WTC11 (cell line): Measurements from ENCODE around the gene SCG5. TPM values are rescaled to one million over a fixed set of nuclear protein-coding genes. Genes with fewer than 3 reads are reported as not detected.

ENCODE experiments used
- ATAC-seq: fragments of 200-7000 bp; cut with Tn5 transposase; 2 replicates; pipeline ENCODE4 v1.10.0; 2021; ENCODE audit warnings: mild to moderate bottlenecking, moderate library complexity
- CTCF ChIA-PET: fragments of 300-600 bp; sonication (Branson Sonifier 250); formaldehyde crosslinking; loops from one replicate; lab custom pipeline; 2021; ENCODE audit warnings: antibody characterized with exemption; lab: Charles Lee
- POLR2A ChIA-PET: fragments of 350-600 bp; sonication (Branson Sonifier 250); formaldehyde crosslinking; loops from one replicate; lab custom pipeline; 2021; ENCODE audit warnings: antibody characterized with exemption; lab: Charles Lee
- DNase-seq: peaks from one replicate; pipeline ENCODE4 v3.0.0; 2021; ENCODE audit warnings: low spot score
- H3K27ac Mint-ChIP-seq: 2 replicates; pipeline ENCODE4 v1.8.0; 2021; ENCODE audit warnings: mixed read lengths
- H3K27me3 Mint-ChIP-seq: 2 replicates; pipeline ENCODE4 v1.8.0; 2021; ENCODE audit warnings: low read depth, mild to moderate bottlenecking, moderate library complexity, mixed read lengths
- H3K36me3 Mint-ChIP-seq: 2 replicates; pipeline ENCODE4 v1.8.0; 2021; ENCODE audit warnings: mixed read lengths
- H3K4me1 Mint-ChIP-seq: 2 replicates; pipeline ENCODE4 v1.8.0; 2022; ENCODE audit warnings: mixed read lengths
- H3K4me3 Mint-ChIP-seq: 2 replicates; pipeline ENCODE4 v1.8.0; 2021; ENCODE audit warnings: mild to moderate bottlenecking, moderate library complexity, mixed read lengths
- H3K9me3 Mint-ChIP-seq: 2 replicates; pipeline ENCODE4 v1.8.0; 2021; ENCODE audit warnings: mixed read lengths
- CBFB ChIP-seq: sonication (generic); formaldehyde crosslinking; IDR thresholded peaks from 2 replicates; pipeline ENCODE4 v1.8.1; 2022; ENCODE audit warnings: mild to moderate bottlenecking, low read depth, missing genetic modification reagents
- FOXJ3 ChIP-seq: sonication (generic); formaldehyde crosslinking; IDR thresholded peaks from 2 replicates; pipeline ENCODE4 v1.9.0; 2021; ENCODE audit warnings: missing genetic modification reagents, mild to moderate bottlenecking, borderline replicate concordance
- GABPB1 ChIP-seq: sonication (generic); formaldehyde crosslinking; IDR thresholded peaks from 2 replicates; pipeline ENCODE4 v1.8.1; 2023; ENCODE audit warnings: mild to moderate bottlenecking, missing genetic modification reagents
- JAZF1 ChIP-seq: fragments of 250-450 bp; sonication (Bioruptor Pico); IDR thresholded peaks from 2 replicates; pipeline ENCODE4 v1.9.0; 2021; ENCODE audit warnings: moderate library complexity, mild to moderate bottlenecking, inconsistent platforms
- NFATC4 ChIP-seq: fragments of 250-450 bp; sonication (Bioruptor Pico); IDR thresholded peaks from 2 replicates; pipeline ENCODE4 v1.9.0; 2021; ENCODE audit warnings: mild to moderate bottlenecking
- NR2C2 ChIP-seq: sonication (generic); formaldehyde crosslinking; IDR thresholded peaks from 2 replicates; pipeline ENCODE4 v1.8.0; 2022; ENCODE audit warnings: mild to moderate bottlenecking, missing genetic modification reagents
- RORB ChIP-seq: fragments of 250-450 bp; sonication (Bioruptor Pico); IDR thresholded peaks from 2 replicates; pipeline ENCODE4 v1.9.0; 2021; ENCODE audit warnings: mild to moderate bottlenecking
- SMAD4 ChIP-seq: sonication (generic); formaldehyde crosslinking; IDR thresholded peaks from 2 replicates; pipeline ENCODE4 v1.8.0; 2022; ENCODE audit warnings: mild to moderate bottlenecking, missing genetic modification reagents
- TEAD4 ChIP-seq: sonication (generic); formaldehyde crosslinking; IDR thresholded peaks from 2 replicates; pipeline ENCODE4 v1.8.0; 2022; ENCODE audit warnings: mild to moderate bottlenecking, missing genetic modification reagents
- ZBTB21 ChIP-seq: sonication (generic); formaldehyde crosslinking; IDR thresholded peaks from 2 replicates; pipeline ENCODE4 v1.8.1; 2023; ENCODE audit warnings: mild to moderate bottlenecking, missing genetic modification reagents, borderline replicate concordance
- ZNF138 ChIP-seq: sonication (generic); formaldehyde crosslinking; conservative IDR thresholded peaks from 2 replicates; pipeline ENCODE4 v1.8.1; 2022; ENCODE audit warnings: mild to moderate bottlenecking, moderate library complexity, missing genetic modification reagents
- ZNF219 ChIP-seq: sonication (generic); formaldehyde crosslinking; IDR thresholded peaks from 2 replicates; pipeline ENCODE4 v1.8.0; 2023; ENCODE audit warnings: missing genetic modification reagents, mild to moderate bottlenecking, borderline replicate concordance
- ZNF263 ChIP-seq: sonication (generic); formaldehyde crosslinking; IDR thresholded peaks from 2 replicates; pipeline ENCODE4 v1.8.1; 2022; ENCODE audit warnings: low read depth, mild to moderate bottlenecking, moderate library complexity, missing genetic modification reagents
- ZNF416 ChIP-seq: fragments of 250-450 bp; sonication (Bioruptor Pico); IDR thresholded peaks from 2 replicates; pipeline ENCODE4 v1.9.0; 2021; ENCODE audit warnings: mild to moderate bottlenecking, inconsistent platforms
- total RNA-seq: library from RNA; stranded (reverse); gene quantifications from 3 replicates; pipeline ENCODE4 v1.2.3, GENCODE V29; 2021
- TF ChIP-seq, protein P1 (sequence below): sonication (generic); formaldehyde crosslinking; IDR thresholded peaks from 2 replicates; pipeline ENCODE4 v1.8.0; 2022; ENCODE audit warnings: missing genetic modification reagents
- TF ChIP-seq, protein P2 (sequence below): sonication (generic); formaldehyde crosslinking; IDR thresholded peaks from 2 replicates; pipeline ENCODE4 v1.8.1; 2022; ENCODE audit warnings: missing genetic modification reagents, borderline replicate concordance
- TF ChIP-seq, protein P3 (sequence below): sonication (generic); formaldehyde crosslinking; IDR thresholded peaks from 2 replicates; pipeline ENCODE4 v1.8.1; 2022; ENCODE audit warnings: low read depth, missing genetic modification reagents, borderline replicate concordance
- TF ChIP-seq, protein P4 (sequence below): sonication (generic); formaldehyde crosslinking; IDR thresholded peaks from 2 replicates; pipeline ENCODE4 v1.8.1; 2022; ENCODE audit warnings: low read depth, mild to moderate bottlenecking, moderate library complexity, missing genetic modification reagents, borderline replicate concordance

Gene SCG5
- total RNA-seq, 1 experiment from 2014 or later, result 14.2 TPM

DNA sequence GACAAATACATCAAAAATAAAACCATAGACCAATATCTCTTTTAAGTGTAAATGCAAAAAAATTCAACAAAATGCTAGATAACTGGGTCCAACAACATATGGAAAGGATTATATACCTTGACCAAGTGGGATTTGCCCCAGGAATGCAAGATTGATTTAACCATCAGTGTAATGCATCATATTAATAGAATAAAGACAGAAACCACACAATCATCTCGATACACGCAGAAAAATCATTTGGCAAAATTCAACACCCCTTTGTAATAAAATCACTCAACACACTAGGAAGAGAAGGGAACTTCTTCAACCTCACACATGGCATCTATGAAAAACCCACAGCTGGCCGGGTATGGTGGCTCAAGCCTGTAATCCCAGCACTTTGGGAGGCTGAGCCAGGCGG, 95.8 kb downstream of the SCG5 start (continued):
- TF ChIP-seq, protein P1, sequence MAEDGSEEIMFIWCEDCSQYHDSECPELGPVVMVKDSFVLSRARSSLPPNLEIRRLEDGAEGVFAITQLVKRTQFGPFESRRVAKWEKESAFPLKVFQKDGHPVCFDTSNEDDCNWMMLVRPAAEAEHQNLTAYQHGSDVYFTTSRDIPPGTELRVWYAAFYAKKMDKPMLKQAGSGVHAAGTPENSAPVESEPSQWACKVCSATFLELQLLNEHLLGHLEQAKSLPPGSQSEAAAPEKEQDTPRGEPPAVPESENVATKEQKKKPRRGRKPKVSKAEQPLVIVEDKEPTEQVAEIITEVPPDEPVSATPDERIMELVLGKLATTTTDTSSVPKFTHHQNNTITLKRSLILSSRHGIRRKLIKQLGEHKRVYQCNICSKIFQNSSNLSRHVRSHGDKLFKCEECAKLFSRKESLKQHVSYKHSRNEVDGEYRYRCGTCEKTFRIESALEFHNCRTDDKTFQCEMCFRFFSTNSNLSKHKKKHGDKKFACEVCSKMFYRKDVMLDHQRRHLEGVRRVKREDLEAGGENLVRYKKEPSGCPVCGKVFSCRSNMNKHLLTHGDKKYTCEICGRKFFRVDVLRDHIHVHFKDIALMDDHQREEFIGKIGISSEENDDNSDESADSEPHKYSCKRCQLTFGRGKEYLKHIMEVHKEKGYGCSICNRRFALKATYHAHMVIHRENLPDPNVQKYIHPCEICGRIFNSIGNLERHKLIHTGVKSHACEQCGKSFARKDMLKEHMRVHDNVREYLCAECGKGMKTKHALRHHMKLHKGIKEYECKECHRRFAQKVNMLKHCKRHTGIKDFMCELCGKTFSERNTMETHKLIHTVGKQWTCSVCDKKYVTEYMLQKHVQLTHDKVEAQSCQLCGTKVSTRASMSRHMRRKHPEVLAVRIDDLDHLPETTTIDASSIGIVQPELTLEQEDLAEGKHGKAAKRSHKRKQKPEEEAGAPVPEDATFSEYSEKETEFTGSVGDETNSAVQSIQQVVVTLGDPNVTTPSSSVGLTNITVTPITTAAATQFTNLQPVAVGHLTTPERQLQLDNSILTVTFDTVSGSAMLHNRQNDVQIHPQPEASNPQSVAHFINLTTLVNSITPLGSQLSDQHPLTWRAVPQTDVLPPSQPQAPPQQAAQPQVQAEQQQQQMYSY (CRISPR knock-in tag), result no peak
- TF ChIP-seq RORB (CRISPR knock-in tag) (no peak), SMAD4 (CRISPR knock-in tag) (no peak), GABPB1 (CRISPR knock-in tag) (no peak), ZNF416 (CRISPR knock-in tag) (no peak), ZNF263 (CRISPR knock-in tag) (no peak)

DNA sequence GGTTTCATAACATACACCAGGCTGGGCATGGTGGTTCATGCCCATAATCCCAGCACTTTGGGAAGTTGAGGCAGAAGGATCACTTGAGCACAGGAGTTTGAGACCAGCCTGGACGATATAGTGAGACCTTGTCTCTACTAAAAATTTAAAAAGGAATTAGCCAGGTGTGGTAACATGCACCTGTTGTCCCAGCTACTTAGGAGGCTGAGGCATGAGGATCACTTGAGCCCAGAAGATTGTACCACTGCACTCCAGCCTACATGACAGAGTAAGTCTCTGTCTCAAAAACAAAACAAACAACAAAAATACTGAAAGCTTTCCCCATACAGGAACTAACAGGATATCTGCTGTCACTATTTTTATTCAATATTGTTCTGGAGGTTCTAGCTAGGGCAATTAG, 97.2 kb downstream of the SCG5 start:
- ChIA-PET POLR2A (no interaction called here), CTCF (no interaction called here)
- peaks cover 7% of the 10 kb centered on the region for H3K36me3 Mint-ChIP-seq
- no peaks in the 10 kb centered on the region; the same call in 1 of the 2 replicates for H3K27me3 Mint-ChIP-seq
- TF ChIP-seq ZNF219 (CRISPR knock-in tag) (no peak), ZBTB21 (CRISPR knock-in tag) (no peak), NFATC4 (no peak)
- TF ChIP-seq, protein P2, sequence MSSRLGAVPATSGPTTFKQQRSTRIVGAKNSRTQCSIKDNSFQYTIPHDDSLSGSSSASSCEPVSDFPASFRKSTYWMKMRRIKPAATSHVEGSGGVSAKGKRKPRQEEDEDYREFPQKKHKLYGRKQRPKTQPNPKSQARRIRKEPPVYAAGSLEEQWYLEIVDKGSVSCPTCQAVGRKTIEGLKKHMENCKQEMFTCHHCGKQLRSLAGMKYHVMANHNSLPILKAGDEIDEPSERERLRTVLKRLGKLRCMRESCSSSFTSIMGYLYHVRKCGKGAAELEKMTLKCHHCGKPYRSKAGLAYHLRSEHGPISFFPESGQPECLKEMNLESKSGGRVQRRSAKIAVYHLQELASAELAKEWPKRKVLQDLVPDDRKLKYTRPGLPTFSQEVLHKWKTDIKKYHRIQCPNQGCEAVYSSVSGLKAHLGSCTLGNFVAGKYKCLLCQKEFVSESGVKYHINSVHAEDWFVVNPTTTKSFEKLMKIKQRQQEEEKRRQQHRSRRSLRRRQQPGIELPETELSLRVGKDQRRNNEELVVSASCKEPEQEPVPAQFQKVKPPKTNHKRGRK, result no peak
- ATAC-seq (no peak), DNase-seq (no peak)
- H3K9me3 Mint-ChIP-seq, result peaks cover 30% of the 10 kb centered on the region
- no peak overlapping the region for H3K4me3 Mint-ChIP-seq
- no peak overlapping the region for H3K27ac Mint-ChIP-seq
- peaks cover 7% of the 10 kb centered on the region for H3K4me1 Mint-ChIP-seq

DNA sequence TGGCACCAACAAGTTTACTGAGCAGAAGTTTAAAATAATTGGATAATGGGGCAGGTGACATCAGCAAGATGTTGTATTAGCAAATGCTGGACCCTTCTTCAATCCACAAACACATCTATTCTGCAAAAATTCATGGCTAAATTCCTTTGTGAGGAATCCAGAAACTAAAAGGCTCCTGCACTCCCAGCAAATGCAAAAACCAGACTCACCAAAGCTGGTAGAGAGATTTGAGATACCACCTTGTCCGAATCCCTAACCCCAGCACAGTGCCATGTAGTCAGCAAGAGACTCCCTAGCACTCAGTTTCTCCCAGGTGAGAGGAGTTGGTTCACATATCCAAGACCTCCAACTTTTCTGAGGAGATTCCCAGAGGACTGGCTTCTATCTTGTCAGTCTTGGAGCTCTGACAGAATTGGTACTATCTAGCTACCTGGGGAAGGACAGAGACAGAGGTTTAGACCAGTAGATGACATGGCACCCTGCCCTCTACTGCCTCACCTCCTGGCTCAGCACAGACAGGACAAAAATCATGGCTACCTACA, 98.1 kb downstream of the SCG5 start:
- peaks cover 30% of the 10 kb centered on the region for H3K9me3 Mint-ChIP-seq
- H3K36me3 Mint-ChIP-seq, result peaks cover 7% of the 10 kb centered on the region
- POLR2A ChIA-PET, result interaction anchor here (0.6 kb wide), 1 partner anchor 67 kb away, joined by 6 read pairs; no protein-coding TSS in a partner anchor
- no peak for DNase-seq
- H3K27me3 Mint-ChIP-seq, result no peaks in the 10 kb centered on the region; the same call in 1 of the 2 replicates
- H3K4me1 Mint-ChIP-seq, result peaks cover 7% of the 10 kb centered on the region
- TF ChIP-seq JAZF1 (no peak), CBFB (no peak), NR2C2 (CRISPR knock-in tag) (no peak), ZNF138 (CRISPR knock-in tag) (no peak), FOXJ3 (no peak), TEAD4 (CRISPR knock-in tag) (no peak)
- TF ChIP-seq, protein P3, sequence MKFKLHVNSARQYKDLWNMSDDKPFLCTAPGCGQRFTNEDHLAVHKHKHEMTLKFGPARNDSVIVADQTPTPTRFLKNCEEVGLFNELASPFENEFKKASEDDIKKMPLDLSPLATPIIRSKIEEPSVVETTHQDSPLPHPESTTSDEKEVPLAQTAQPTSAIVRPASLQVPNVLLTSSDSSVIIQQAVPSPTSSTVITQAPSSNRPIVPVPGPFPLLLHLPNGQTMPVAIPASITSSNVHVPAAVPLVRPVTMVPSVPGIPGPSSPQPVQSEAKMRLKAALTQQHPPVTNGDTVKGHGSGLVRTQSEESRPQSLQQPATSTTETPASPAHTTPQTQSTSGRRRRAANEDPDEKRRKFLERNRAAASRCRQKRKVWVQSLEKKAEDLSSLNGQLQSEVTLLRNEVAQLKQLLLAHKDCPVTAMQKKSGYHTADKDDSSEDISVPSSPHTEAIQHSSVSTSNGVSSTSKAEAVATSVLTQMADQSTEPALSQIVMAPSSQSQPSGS (CRISPR knock-in tag), result no peak
- TF ChIP-seq, protein P4, sequence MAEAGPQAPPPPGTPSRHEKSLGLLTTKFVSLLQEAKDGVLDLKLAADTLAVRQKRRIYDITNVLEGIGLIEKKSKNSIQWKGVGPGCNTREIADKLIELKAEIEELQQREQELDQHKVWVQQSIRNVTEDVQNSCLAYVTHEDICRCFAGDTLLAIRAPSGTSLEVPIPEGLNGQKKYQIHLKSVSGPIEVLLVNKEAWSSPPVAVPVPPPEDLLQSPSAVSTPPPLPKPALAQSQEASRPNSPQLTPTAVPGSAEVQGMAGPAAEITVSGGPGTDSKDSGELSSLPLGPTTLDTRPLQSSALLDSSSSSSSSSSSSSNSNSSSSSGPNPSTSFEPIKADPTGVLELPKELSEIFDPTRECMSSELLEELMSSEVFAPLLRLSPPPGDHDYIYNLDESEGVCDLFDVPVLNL (CRISPR knock-in tag), result no peak
- ATAC-seq, result no peak
- no peak overlapping the region for H3K27ac Mint-ChIP-seq
- no peak overlapping the region for H3K4me3 Mint-ChIP-seq
- CTCF ChIA-PET, result no interaction called here
